Measurements from ENCODE around the gene ZBTB21.

ZBTB21 gene

DNA sequence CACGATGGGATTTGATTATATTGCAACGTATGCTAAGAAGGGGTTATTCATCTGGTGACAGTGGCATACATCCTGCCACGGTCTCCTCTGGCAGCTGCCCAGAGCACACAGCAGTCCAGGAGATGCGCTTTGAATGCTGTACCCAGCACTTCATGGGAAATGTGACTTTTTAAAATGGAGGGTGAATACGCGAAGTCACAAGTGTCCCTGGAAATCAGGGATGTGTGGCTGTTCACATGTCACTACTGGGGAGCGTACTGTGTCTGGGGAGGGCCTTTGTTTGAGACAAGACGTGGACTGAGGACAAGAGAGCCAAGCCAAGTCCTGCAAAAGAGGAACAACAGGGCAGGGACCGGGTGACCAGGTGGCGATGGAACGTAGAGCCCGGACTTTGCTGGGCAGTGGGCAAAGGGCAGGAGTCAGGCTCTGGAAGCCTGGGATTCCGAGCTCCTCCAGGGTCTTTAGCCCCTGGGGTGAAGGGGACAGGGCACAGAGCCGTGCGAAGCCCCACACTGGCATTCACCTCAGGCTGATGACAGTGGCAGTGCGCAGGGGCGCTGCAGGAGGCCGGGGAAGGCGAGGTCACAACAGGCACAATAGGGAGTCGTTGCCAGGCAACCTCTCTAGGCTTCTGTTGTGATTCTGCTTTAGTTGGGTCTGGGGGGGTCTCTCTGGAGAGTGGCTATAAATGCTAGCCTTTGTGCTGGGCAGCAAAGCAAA is 11.4 kb upstream of the ZBTB21 start:
- in situ Hi-C loops (cut with HindIII; ENCODE audit: low sequenced_read_pairs): no loop called here

DNA sequence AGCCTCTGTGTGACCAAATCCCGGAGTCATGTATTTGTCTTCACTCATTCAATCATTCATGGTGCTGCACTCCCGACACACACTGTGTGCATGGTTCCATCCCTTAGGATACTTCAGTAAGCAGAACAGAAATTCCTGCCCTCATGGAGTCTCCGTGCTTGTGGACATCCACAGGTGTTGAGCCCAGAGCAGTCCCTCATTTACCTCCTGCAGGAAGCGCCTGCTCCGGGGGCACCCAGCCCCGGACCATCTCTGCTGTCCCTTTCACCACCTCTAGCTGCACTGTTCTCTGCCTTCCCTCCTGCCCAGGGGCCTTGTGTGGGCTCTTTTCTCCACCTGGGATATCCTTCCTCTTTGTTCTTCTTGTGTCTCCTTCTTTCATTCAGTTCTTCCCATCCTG is 9.5 kb upstream of the ZBTB21 start:
- in situ Hi-C loops (cut with HindIII; ENCODE audit: low sequenced_read_pairs): no loop called here

DNA sequence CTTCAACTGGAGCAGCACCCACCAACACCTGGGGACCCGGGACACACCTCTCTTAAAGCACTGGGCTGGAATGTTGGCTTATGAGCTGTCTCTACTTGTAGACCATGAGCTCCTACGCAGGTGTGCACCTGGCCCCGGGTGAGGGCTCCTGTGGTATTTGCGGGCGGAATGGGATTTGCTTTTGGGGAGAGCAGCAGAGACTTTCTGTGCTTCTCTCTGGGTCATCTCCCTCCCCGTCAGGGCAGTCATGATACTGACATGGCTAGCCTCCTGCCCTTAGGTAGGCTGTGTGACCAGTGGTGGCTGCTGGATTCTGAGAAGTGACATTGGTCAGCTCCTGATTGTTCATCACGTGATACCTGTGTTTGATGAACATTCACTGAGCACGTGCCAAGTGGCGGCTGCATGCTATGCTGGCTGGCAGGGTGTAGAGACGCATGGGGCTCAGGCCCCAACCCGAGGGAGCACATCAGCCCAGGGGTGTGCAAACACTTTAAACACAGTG is 9.0 kb upstream of the ZBTB21 start:
- in situ Hi-C loops (cut with HindIII; ENCODE audit: low sequenced_read_pairs): no loop called here

DNA sequence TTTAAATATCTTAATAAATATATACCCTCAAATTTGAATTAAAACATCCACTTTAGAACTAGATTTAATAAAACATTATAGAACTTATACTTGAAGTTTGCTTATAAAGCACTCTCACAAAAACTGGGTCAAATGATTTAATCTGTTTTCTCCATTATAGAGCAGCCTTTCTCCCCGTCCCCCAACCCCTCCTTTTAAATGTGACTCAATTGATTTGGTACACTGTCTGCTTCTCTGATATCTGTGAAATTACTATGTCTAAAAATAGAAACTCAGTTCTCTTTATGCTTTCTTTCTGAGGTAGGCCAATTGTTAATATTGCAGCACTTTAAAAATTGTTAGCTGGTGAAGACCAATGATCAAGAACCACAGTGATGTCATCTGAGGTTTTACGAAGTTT is 6.9 kb upstream of the ZBTB21 start:
- in situ Hi-C loops (cut with HindIII; ENCODE audit: low sequenced_read_pairs): no loop called here

DNA sequence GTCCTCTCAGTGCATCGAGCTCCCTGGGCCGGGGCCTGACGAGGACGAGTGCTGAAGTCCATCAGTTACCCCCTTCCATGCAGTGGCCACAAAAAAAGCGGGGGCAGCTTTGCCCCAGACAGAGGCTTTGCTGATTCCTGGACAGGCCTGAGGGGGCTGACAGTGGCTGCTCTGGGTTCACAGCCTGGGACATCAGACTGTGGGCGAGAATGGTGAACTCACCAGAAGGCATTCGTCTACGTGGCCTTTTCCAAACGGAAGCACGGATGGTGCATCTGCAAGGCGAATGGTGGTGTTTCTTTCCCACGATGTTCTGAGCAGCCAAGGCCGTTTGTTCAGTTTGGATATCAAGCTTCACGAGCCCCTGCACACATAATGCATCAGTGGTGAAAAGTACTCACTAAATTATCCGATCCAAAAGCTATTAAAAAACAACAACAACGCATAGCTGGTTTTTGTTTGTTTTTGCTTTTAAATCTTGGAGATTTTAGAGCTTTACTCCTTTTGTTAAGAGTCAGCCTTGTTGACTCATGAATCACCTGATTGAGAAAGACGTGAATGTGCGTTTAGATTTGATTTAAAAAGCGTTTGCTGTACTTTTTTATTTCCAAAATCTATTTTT is 6.3 kb upstream of the ZBTB21 start:
- in situ Hi-C loops (cut with HindIII; ENCODE audit: low sequenced_read_pairs): no loop called here

DNA sequence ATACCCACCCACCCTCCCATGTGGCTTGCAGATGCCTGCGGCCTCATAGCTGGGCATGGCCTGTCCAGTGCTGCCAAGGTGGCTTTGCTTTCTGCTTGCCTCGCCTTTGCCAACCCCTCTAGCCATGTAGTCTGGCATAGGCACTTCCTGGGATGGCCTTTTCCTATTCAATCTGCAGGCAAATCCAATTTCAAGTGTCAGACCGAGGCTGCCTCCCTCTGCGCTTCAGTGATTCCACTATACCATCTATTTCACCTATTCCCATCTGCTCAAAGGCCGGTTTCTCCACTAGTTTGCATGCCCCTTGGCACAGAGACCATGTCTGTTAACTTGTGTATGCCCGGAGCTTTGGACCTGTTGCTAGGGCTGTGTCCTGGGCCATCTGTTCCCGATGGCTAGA is 3.8 kb upstream of the ZBTB21 start:
- in situ Hi-C loops (cut with HindIII; ENCODE audit: low sequenced_read_pairs): no loop called here

DNA sequence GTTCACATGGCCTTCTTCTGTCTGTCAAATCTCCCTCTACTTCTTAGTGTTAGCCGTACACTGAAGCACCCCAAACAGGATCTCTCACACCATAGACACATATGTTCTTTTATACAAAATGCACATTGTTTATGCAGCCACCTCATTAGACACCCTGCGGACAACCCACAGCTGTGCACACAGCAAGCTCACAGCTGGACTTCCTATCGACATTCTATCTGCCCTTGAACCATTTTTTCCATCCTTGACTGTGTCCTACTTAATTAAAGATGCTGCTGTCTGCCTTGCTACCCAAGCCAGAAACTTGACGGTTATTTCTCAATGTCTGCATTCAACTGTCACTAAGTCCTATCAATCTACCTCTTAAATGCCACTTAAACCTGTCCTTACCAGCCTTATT is 3.2 kb upstream of the ZBTB21 start:
- in situ Hi-C loops (cut with HindIII; ENCODE audit: low sequenced_read_pairs): no loop called here

DNA sequence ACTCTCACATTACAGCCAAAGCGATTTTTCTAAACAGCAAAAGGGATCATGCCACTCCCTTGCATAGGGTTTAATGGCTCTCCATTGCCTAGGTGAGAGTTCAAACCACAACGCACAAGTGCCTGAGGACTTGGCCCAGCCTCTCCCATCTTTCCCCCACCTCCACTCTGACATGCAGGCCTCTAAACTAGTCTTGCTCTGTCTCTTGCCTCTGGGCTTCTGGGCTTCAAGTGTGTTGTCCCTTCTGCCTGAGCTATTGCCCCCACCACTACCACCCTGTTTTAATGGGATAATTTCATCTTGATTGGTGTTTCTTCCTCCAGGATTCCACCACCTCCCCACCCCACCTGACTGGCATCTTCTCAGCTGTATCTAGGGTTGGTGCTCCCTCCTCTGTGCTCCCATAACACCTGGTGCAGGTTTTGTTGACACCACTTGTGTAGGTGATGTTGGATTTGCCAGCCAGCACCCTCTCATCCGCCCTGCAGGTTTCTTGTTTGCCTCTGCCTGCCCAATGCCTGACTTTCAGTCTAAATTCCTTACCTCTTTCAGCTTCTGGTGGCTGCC is 2.7 kb upstream of the ZBTB21 start:
- in situ Hi-C loops (cut with HindIII; ENCODE audit: low sequenced_read_pairs): no loop called here

DNA sequence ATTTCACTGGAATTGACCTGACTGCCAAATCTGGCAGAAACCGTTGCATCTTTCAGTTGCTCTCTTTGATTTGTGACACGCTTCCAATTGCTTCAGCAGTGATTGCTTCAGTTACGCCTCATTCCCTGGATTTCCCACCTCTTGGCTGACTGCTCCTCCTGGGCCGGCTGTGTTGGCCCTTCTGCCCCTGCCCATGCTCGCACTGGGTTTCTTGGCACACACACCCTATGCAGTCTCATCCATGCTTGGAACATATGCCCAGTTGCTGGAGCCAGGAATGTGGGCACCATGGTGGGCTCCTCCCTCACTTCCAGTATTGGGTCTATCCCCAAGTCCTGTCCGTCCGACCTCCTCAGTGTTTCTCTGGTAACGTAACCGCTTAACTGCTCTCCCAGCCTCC is 2.2 kb upstream of the ZBTB21 start:
- in situ Hi-C loops (cut with HindIII; ENCODE audit: low sequenced_read_pairs): no loop called here

DNA sequence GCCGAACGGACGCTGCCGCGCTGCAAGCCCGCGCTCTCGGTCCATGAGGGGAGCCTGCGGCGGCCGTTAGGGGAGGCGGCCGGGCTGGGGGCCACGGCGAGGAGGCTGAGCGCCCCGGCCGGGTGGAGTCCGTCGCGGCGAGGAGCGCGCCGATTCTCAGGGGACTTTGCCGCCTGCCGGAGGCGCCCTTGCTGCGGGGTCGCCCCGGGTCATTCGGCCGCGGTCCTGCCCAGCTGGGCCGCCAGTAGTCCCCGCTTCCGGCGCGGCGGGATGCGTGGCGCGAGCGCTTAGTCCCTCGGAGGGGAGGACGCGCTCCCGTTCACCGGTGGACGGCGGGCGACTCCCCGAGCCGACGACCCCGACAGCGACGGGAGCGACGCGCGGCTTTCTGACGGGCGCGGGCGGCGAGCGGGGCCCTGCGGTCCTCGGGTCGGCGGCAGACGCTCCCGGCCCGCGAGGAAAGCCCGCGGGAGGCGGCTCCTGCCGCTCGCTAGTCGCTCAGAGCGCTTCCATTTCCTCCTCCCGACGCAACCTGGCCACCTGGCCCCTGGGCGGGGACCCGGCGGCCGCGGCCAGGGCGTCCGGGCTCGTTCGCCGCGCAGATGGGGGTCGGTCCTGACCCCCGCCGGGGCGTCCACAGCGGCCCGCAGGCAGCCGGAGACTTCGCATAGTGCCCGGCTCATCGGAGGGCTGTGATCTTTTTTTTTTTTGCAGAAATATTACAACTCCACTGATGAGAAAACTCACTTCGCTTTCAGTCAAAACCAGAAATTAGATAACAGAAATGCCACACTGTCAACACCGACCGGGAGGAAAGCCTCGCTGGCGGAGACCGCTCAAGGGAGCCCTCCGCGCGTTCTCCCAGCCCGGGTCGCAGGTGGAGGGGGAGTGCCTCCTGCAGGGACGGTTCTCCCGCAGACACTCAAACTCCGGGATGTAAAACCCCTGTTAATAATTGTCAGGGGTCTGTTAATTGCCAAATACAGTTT is 641 bp upstream of the ZBTB21 start:
- in situ Hi-C loops (cut with HindIII; ENCODE audit: low sequenced_read_pairs): no loop called here

DNA sequence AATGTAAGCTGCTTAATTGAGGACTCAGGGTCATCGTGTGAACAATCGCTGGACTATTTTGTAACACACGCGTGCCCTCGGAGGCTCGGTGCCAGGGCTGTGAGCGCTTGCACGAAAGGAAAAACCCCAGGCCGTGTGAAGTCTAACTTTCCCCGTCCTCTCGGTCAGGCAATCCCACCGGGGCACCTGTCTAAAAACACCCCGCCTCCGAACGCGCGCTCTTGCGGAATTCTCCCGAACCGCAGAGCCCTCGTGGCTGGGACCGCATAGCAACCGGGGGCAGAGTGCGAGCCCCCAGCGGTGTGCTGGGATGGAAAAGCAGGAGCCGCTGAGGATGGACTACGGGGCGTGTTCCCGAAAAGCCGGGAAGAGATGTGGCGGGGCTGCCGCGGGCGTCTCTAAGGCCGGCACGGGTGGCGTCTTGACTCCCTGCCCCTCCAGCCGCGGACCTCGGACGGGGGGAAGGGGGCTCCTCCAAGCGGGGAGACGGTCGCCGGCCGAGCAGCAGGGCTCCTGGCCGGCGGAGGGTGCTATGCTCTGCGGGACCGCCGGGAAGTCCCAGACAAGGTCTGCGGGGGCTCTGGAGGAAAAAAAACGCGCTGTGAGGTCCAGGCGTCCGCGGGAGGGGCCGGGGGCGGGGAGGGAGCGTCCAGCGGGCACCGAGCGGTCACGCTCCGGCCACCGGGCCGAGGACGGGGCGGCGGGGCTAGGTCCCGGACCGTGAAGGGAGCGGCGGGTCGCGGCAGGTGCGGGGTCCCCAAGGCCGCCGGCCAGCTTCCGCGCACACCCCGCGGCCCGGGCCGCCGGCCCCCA is 936 bp downstream of the ZBTB21 start:
- in situ Hi-C loops (cut with HindIII; ENCODE audit: low sequenced_read_pairs): loop anchor here (5.0 kb wide), 1 partner anchor 63 kb away; the partner anchor contains the start of gene UMODL1

DNA sequence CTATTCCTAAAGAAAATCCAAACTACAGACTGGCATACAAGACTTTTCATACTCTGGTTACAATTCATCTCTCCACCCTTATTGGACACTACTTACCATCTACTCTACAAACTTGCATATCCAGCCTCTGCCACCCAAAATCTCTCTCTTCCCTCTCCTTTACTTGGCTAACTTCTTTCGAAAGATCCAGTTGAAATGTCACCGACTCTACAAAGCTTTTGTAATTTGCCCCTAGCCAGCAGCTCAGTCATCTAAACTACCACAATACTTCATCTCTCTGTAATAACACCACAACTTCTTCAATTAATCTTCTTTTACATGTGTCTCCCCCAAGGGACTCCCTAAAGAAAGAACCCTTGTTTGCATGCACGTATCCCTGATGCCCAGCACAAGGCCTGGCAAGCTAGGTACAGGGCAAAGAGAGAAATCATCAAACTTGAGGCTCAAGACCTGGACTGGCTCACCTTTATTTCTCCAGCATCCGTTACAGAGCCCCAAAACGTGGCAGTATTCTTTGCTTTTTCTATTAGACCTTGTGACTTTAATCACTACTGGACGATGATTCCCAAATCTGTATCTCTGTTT is 2.7 kb downstream of the ZBTB21 start:
- in situ Hi-C loops (cut with HindIII; ENCODE audit: low sequenced_read_pairs): loop anchor here (5.0 kb wide), 1 partner anchor 65 kb away; the partner anchor contains the start of gene UMODL1

DNA sequence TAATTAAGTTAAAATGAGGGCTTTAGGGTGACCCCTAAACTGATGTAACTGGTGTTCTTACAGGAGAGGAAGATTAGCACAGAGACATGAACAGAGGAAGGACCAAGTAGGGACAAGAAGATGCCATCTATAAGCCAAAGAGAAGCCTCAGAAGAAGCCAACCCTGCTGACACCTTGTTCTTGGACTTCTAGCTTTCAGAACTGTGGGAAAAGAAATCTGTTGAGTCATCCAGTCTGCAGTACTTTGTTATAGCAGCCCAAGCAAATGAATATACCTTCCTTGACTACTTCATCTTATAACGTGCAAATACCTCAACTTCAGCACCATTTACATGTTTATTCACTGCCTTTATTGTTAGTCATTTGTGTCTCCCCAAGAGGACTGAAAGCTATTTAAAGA is 3.4 kb downstream of the ZBTB21 start:
- in situ Hi-C loops (cut with HindIII; ENCODE audit: low sequenced_read_pairs): loop anchor here (5.0 kb wide), 1 partner anchor 66 kb away; the partner anchor contains the start of gene UMODL1

DNA sequence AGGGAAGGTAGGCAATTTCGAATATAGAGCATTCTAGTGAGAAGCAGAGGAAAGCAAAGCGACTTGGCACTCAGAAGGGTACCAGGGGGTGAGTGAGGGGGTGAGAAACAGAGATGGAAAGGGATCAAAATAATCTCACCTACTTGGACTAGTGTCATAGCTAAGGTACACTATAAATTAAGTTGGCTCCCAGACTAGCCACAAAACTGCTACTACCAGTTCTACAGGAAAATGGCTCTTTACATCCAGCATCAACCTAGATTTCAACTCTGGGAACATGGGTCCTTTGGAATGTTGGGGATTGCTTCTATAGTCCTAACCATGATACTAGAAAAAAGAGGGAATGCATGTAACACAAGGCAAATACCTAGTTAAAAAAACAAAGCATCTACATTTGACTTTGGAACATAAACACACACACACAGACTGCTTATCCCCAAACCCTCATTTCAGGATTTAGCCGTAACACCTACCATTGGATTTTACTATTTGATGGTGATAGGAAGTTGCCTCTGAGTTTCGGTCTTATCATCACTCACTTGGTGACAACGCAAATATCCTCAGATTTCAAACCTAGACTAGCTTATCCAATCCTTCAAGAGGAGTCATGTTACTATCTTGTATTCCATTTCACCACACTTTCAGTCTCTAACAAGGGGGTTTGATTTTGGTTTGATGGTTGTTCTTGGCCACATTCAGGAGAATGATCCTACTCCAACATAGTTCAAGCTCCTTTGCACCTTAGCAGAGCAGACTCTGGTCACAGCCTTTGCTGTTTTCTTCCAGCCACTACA is 5.6 kb downstream of the ZBTB21 start:
- in situ Hi-C loops (cut with HindIII; ENCODE audit: low sequenced_read_pairs): loop anchor here (5.0 kb wide), 1 partner anchor 68 kb away; the partner anchor contains the start of gene UMODL1

DNA sequence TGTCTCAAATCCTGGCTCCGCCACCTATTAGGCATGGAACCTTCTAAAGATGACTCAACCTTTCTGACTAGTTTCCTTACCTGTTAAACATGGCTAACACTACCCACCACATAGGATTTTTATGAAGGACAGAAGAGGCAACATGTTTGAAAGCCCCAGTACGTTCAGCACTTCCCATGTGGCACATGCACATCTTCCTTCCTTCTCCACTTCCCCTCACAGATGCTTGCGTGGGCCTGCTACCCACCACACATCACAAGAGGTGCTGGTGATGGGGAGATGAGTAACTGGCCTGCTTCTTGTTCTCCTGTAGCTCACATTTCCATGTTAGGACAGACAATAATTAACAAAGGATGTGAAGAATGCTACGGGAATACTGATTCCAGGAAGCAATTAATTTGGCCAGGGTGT is 7.1 kb downstream of the ZBTB21 start:
- in situ Hi-C loops (cut with HindIII; ENCODE audit: low sequenced_read_pairs): no loop called here

DNA sequence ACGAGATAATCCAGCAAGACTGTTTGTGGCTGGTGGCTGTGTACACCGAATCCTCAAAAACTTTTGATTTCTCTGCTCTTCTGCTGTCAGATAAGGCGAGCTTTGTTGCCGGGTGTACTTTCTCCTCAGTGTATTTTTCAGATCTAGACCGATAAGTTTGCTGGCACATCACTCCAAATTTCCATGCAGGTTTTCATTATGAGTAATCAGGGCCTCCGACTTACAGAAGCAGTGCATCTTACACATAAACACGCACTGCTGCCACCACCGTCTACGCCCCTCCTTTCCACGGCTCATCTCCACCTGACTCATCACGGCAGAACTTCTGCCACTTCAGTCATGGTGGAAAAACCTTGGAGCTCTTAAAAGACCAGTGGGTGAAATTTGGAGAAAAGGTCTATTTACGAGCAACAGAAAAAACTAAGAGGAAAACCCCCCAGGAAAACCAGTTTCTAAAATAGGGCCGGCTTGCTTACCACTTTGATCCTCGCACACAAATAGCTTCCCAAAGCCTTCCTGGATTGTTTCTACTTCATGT is 7.7 kb downstream of the ZBTB21 start:
- in situ Hi-C loops (cut with HindIII; ENCODE audit: low sequenced_read_pairs): no loop called here

DNA sequence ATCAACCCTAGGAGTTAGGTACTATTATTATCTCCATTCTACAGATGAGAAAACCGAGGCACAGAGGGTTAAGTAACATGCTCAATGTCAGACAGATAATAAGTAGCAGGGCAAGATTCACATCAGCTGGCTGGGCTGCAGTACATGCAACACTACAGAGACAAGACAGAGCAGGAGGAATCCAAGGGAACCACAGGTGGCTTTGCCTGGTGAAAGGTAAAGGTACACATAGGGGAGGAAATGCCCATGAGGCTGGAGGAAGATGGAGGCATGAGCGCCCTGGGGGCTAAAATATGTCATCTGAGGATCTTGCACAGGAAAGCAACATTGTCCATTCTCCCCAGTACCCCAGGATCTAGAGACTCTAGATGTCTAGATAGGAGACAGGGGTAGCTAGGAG is 8.4 kb downstream of the ZBTB21 start:
- in situ Hi-C loops (cut with HindIII; ENCODE audit: low sequenced_read_pairs): no loop called here

DNA sequence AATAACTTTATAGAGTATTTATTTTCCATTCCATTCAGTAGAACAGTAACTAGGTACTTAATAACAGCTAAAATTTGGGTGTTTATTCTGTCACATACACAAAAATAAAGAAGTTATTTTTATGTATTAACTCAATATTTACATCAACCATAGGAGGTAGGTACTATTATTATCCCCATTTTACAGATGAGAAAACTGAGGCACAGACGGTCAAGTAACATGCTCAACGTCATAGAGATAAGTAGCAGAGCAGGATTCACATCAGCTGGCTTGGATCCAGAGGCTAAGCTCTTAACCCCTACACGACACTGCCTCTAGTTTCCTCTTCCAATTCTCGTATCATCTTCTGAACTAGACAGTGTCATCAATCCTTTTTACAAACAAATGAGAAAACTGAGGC is 9.3 kb downstream of the ZBTB21 start:
- in situ Hi-C loops (cut with HindIII; ENCODE audit: low sequenced_read_pairs): no loop called here

DNA sequence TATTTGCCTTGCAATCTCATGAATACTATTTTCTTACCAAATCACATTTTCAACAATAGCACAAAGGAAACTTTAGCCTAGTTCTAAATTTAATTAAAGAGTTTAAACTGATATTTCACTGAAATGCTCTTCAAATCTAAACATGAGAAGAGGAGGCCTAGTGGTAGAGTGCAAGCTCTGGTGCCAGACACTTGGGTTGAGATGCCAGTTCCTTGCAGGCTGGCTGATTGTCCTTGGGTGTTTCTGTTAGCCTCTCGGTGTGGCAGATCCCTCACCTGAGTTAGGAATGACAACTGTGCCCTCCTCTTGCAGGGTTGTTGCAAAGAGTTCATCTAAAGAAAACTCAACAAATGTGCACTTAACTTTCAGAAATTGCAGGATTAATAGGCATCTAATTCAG is 12.5 kb downstream of the ZBTB21 start:
- in situ Hi-C loops (cut with HindIII; ENCODE audit: low sequenced_read_pairs): no loop called here
